Effector memory CD4-positive, alpha-beta T cell (primary cell): ENCODE results near the gene C2.
"Not testable (repeated sequence)": the region's sequence is repeated elsewhere in the genome, so short reads cannot be mapped to it uniquely, and the experiment has no call there.

Experiments used
- DNase-seq, 3 donors: peaks; one replicate each; pipeline ENCODE4 v3.0.0-alpha.2; 2020
- H3K27ac ChIP-seq: 2 replicates; pipeline ENCODE4 v1.7.0; 2013; ENCODE audit warnings: mild to moderate bottlenecking, low read length, moderate library complexity; ENCODE audit not compliant: insufficient read depth, poor library complexity, severe bottlenecking
- H3K27me3 ChIP-seq: replicated peaks from 2 replicates; pipeline ENCODE4 v1.7.0; 2013; ENCODE audit warnings: mild to moderate bottlenecking, low read length; ENCODE audit not compliant: insufficient read depth, control insufficient read depth, poor library complexity, severe bottlenecking
- H3K36me3 ChIP-seq: 2 replicates; pipeline ENCODE4 v1.7.0; 2013; ENCODE audit warnings: mild to moderate bottlenecking, low read length, moderate library complexity; ENCODE audit not compliant: control insufficient read depth, insufficient read depth
- H3K4me1 ChIP-seq: 2 replicates; pipeline ENCODE4 v1.7.0; 2013; ENCODE audit warnings: low read length, mild to moderate bottlenecking; ENCODE audit not compliant: control insufficient read depth, insufficient read depth, poor library complexity, severe bottlenecking
- H3K4me3 ChIP-seq: 2 replicates; pipeline ENCODE4 v1.7.0; 2013; ENCODE audit warnings: low read length, low read depth, mild to moderate bottlenecking; ENCODE audit not compliant: insufficient read depth, poor library complexity, severe bottlenecking
- H3K9me3 ChIP-seq: 2 replicates; pipeline ENCODE4 v1.7.0; 2013; ENCODE audit warnings: mild to moderate bottlenecking, low read length, moderate library complexity; ENCODE audit not compliant: control insufficient read depth

Gene C2

DNA sequence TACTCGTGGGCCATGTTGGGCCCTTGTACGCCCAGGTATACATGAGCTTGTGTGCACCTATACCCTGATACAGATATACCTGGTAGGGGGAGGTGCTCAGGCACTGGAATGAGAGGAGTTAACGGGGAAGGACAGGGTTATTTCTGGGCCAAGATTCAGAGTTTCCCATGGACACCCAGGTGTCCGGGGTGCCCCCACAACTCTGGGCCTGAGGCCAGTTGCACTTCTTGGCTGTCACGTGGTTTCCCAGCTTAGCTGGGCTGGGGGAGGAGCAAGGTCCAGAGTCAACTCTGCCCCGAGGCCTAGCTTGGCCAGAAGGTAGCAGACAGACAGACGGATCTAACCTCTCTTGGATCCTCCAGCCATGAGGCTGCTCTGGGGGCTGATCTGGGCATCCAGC is 54.2 kb downstream of the C2 start, which contains the start of gene C4A:
TSS of gene C4A (plus strand) at position 314 of the 400 bp plus-strand sequence. CDS start at position 365, 51 bp downstream.
- not testable (repeated sequence) for H3K4me1 ChIP-seq, H3K9me3 ChIP-seq, H3K4me3 ChIP-seq, H3K27ac ChIP-seq, DNase-seq, H3K36me3 ChIP-seq, H3K27me3 ChIP-seq

DNA sequence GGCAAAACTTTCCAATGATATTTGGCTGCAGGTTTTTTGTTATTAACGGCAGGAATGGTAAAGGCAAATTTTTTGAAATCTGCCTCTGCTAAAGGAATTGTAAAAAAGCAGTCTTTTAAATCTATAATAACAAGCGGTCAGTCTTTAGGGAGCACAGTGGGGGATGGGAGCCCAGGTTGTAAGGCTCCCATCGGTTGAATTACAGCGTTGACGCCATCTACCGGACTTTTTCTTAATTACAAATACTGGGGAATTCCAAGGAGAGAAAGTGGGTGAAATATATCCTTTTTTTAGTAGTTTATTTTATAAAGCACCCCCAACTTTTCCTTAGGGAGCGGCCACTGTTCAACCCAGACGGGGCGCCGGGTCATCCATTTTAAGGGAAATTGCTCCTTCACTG is 61.8 kb downstream of the C2 start:
- H3K27me3 ChIP-seq, H3K9me3 ChIP-seq, DNase-seq, H3K27ac ChIP-seq, H3K36me3 ChIP-seq, H3K4me1 ChIP-seq, H3K4me3 ChIP-seq: not testable (repeated sequence)

DNA sequence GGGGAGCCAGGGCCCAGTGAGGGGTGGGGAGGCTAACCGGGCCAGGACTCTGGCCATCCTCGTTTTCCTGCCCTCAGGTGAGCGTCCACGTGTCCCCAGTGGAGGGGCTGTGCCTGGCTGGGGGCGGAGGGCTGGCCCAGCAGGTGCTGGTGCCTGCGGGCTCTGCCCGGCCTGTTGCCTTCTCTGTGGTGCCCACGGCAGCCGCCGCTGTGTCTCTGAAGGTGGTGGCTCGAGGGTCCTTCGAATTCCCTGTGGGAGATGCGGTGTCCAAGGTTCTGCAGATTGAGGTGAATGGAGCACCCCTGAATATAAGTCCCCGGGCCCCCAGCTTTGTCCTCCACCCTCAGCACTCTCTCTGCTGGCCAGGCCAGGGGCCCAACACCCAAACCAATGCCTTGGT is 66.9 kb downstream of the C2 start:
- not testable (repeated sequence) for H3K4me1 ChIP-seq, H3K36me3 ChIP-seq, H3K9me3 ChIP-seq, DNase-seq, H3K27me3 ChIP-seq, H3K4me3 ChIP-seq, H3K27ac ChIP-seq
